Psoas muscle (tissue), 8 donors: ENCODE measurements around the gene RAB40B. TPM values are rescaled to one million over a fixed set of nuclear protein-coding genes. Genes with fewer than 3 reads are reported as not detected.

Experiments
- ATAC-seq, 4 donors: fragments of 200-7000 bp; cut with Tn5 transposase; one replicate each; pipeline ENCODE4 v1.9.1; 2020; ENCODE audit warnings: moderate library complexity in 3 of 4, mild to moderate bottlenecking in 2 of 4
- DNase-seq, 2 donors: peaks; one replicate each; pipeline ENCODE4 v3.0.0-alpha.2; 2020
- H3K27ac ChIP-seq: fragments of 200-600 bp; one replicate; pipeline ENCODE4 v1.8.0; 2022
- H3K27me3 ChIP-seq, 3 donors: fragments of 200-600 bp in 1 of 3; one replicate each; pipeline versions ENCODE4 v1.6.1 to v1.8.0; 2013 to 2022; ENCODE audit warnings: low read length in 2 of 3, mild to moderate bottlenecking in 2 of 3, moderate library complexity in 1 of 3; ENCODE audit not compliant: insufficient read depth in 3 of 3
- H3K36me3 ChIP-seq, 2 donors: fragments of 200-600 bp in 1 of 2; one replicate each; pipeline versions ENCODE4 v1.6.1 to v1.8.0; 2013 to 2022; ENCODE audit warnings: low read depth in 1 of 2, mild to moderate bottlenecking in 1 of 2, moderate library complexity in 1 of 2; ENCODE audit not compliant: insufficient read depth in 1 of 2
- H3K4me1 ChIP-seq: fragments of 200-600 bp; one replicate; pipeline ENCODE4 v1.8.0; 2022
- H3K4me3 ChIP-seq: fragments of 200-600 bp; one replicate; pipeline ENCODE4 v1.8.0; 2022; ENCODE audit warnings: mild to moderate bottlenecking
- H3K9me3 ChIP-seq: fragments of 200-600 bp; one replicate; pipeline ENCODE4 v1.8.0; 2022
- CTCF ChIP-seq: fragments of 200-600 bp; IDR thresholded peaks from one replicate; pipeline ENCODE4 v1.8.0; 2022; ENCODE audit warnings: antibody characterized with exemption
- WGBS, 3 donors: extraction: QIAGEN DNeasy Blood & Tissue Kit; methylation state at CpG; one replicate each; pipeline versions ENCODE4 v1.1.6 to v1.1.7; 2013; 5-methylcytosine and 5-hydroxymethylcytosine counted together
- intact Hi-C, 2 donors: fragments of 100-400 bp; cut with DNase I; formaldehyde crosslinking; loops; one replicate each; pipeline versions ENCODE4 v1.11.0 to v1.14.2; 2022
- polyA plus RNA-seq, 3 donors: library from polyadenylated mRNA; stranded (reverse); fragments of 200-250 nt; gene quantifications; one replicate each; pipeline ENCODE4 v1.2.3, GENCODE V29; 2013
- total RNA-seq, 4 donors: library from RNA; stranded (reverse); fragmentation: NEBNext Ultra II Directional in 2 of 4; extraction: Animal tissue kit (Norgen Biotek cat#: 25700) in 2 of 4; gene quantifications; one replicate each; pipeline versions ENCODE4 v1.2.1 to v1.2.4, GENCODE V29; 2021 to 2023
- donor health status: healthy with polysubstance abuse.
- donor health status: DM: no; HTN: no; CAD: no; lungs with moderate emphysema.
- donor health status: Bipolar disorder and iron deficiency.
- donor health status: healthy.
- donor health status: DM: yes; HTN: yes; CAD: no.
- donor health status: DM: no; HTN: no; CAD: no.
- donor health status: DM: no; HTN: no; CAD: no.
- donor health status: DM: yes; HTN: yes; CAD: no.

RAB40B gene
- total and polyA plus RNA-seq, 7 donors = 3.9 to 42.9 (median 19.4) TPM

- H3K36me3 ChIP-seq = peaks cover 5 to 74% of the 10 kb centered on the region in 2 donors
- WGBS, 3 donors = 84 to 86% (median 85%) methylated on average over 19 of the region's 19 CpGs
Observed at GRCh38 chr17:82722341-82723013, 24.0 kb upstream of the RAB40B start.

DNA sequence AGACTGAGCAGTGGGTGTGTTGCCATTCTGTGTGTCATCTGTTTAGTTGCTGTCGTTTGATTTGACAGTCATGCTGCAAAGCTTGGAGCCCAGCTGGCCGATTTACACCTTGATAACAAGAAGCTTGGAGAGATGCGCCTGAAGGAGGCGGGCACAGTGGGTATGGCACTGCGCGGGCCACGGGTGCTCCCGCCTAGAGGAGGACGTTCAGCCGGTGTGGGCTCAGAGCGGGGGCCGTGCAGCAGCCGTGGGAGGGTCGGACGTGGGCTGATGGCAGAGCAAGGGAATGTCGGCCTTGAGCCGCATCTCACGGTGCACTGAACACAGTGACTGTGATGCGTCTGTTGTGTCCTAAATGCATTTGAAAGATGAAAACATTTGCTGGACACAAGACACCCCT, 21.7 kb upstream of the RAB40B start:
- TF ChIP-seq CTCF = no peak

More at GRCh38 chr17:82722341-82723013, 24.0 kb upstream of the RAB40B start:
- Histone ChIP-seq H3K9me3 (no peaks in the 10 kb centered on the region), H3K4me3 (no peak overlapping the region), H3K27me3 (no peaks in the 10 kb centered on the region), H3K27ac (no peak overlapping the region), H3K4me1 (peaks cover 4% of the 10 kb centered on the region)
- ATAC-seq (no peak), DNase-seq (no peak)
- no peak for TF ChIP-seq CTCF
- intact Hi-C loops = no loop called here

DNA sequence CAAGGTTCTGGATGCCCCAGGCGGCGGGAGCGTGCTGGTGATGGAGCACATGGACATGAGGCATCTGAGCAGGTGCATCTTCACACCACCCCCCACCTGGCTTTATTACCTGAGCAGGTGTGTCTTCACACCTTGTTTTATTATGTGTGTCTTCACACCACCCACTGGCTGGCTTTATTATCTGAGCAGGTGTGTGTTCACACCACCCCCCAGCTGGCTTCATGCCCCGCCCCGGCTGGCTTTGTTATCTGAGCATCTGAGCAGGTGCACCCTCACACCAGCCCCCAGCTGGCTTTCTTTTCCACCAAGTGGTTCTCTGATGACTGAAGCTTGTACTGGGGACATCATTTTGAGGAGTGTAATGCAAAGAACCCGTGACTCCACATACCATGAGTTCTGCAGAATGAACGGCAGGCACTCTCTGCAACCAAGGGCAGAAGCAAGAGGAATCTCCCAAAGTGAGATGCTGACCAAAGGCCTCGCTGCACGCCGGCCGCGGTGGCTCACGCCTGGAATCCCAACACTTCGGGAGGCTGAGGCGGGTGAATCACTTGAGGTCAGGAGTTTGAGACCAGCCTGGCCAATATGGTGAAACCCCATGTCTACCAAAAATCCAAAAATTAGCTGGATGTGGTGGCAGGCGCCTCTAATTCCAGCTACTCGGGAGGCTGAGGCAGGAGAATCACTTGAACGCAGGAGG, 20.6 kb upstream of the RAB40B start:
- Histone ChIP-seq H3K9me3 (no peaks in the 10 kb centered on the region), H3K27me3 (no peaks in the 10 kb centered on the region), H3K4me1 (peaks cover 13% of the 10 kb centered on the region), H3K36me3 (peaks cover 0 to 49% of the 10 kb centered on the region in 2 donors), H3K4me3 (no peak overlapping the region), H3K27ac (no peak overlapping the region)
- no peak for TF ChIP-seq CTCF
- 91 to 93% (median 92%) methylated on average over 18 of the region's 18 CpGs for WGBS, 3 donors
- no peak for DNase-seq
- ATAC-seq = no peak
- intact Hi-C loops = loop anchor here in 1 of 2 donors (2.0 kb wide), 1 partner anchor 34 kb away; the partner anchor contains the start of gene TBCD

More for the DNA sequence above, 21.7 kb upstream of the RAB40B start:
- Histone ChIP-seq H3K9me3 (no peaks in the 10 kb centered on the region), H3K4me3 (no peak overlapping the region), H3K27me3 (no peaks in the 10 kb centered on the region), H3K27ac (no peak overlapping the region), H3K4me1 (peaks cover 13% of the 10 kb centered on the region), H3K36me3 (peaks cover 0 to 55% of the 10 kb centered on the region in 2 donors)
- 89 to 94% (median 92%) methylated on average over 19 of the region's 19 CpGs for WGBS, 3 donors
- ATAC-seq (no peak), DNase-seq (no peak)
- intact Hi-C loops = no loop called here

GRCh38 chr17:82716203-82717010, 17.9 kb upstream of the RAB40B start, which contains the start of gene FN3KRP:
FN3KRP (plus strand) TSS chr17:82716706; CDS start chr17:82716756, 50 bp downstream.
- H3K36me3 ChIP-seq = peaks cover 0 to 27% of the 10 kb centered on the region in 2 donors
- peaks cover 21% of the 10 kb centered on the region for H3K4me1 ChIP-seq
- H3K4me3 ChIP-seq = peak within 1 kb of the TSS; percentile 91
- H3K27ac ChIP-seq = peak within 1 kb of the TSS; percentile 64
- DNase-seq (peak; percentile 95 to 98), ATAC-seq (peak; percentile 90 to 97 (median 94))
- no peak for TF ChIP-seq CTCF
- intact Hi-C loops = no loop called here
- H3K9me3 ChIP-seq = no peaks in the 10 kb centered on the region
- H3K27me3 ChIP-seq = no peaks in the 10 kb centered on the region
- WGBS, 3 donors = 0% methylated on average over 60 to 75 of the region's 75 CpGs
